Hippocampal formation (tissue), 2 donors: ENCODE measurements around the gene TSC2.
"Not testable (repeated sequence)": the region's sequence is repeated elsewhere in the genome, so short reads cannot be mapped to it uniquely, and the experiment has no call there.

Source experiments
- DNase-seq, 2 donors: peaks; one replicate each; lab custom pipeline; 2025; lab: John Stamatoyannopoulos, UW

TSC2 gene

DNA sequence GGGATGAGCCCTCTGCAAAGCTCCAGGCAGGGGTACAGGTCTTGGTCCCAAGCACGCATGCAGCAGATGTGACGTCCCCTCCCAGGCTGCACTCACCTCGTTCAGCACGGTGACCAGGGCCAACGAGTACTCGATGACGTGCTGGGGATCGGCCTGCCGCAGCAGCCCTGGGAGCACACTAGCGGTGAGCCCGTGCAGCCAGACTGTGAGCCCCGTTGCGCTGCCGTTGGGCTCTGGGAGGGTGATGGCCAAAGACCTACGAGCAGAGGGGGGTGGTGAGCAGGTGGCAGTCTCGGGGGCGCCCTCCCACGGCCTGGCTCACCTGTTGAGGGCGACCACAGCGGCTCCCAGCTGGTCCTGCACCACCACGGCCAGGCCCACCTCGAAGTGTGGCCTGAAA is 58.0 kb downstream of the TSC2 start:
- DNase-seq, result not testable (repeated sequence)

DNA sequence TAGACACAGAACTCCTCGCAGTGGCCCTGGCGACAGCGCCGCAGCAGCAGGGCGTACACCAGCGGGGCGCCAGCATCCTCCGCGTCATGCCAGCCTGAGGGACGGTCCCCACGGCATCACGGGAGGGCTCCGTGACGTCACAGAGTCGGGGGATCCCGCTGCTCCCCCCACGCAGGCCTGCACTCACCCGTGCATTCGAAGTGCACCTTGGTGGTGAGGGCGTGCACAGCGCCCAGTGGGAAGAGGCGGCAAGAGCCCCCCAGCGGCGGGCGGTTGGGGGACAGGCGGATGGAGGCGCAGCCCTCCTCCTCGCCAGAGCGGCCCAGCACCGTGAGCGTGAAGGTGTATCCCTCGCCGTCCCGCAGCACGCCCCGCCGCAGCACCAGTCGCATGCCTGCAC is 58.4 kb downstream of the TSC2 start:
- not testable (repeated sequence) for DNase-seq

DNA sequence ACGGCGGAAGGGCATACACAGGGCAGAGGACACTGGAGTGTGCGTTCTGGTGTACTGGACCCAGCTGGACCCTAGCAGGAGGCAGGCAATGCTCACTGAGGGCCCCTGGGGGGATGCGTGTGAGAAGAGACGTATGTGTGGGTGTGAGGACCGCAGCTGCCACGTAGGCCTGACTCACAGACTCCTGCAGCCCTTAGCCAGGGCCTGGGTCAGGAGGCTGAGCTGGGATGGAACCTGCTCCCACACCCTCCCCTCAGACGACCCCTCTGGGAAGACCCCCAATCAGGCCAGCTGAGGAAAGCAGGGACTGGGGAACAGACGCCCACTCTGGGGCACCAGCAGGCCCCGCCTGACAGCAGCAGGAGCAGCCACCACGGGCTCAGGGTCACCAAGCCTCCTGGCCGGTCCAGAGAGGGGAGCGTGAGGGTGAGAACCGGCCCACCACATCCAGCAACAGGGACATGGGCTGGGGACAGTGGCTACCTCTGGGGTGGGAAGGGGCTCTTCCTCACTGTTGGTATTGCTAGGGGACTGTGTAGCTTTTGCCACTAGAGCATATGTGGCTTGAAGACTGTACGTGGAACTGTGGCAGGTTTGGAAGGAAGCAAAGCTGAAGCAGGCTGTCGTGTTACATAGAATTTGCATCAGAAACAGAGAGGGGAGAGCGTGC is 59.5 kb downstream of the TSC2 start:
- not testable (repeated sequence) for DNase-seq

DNA sequence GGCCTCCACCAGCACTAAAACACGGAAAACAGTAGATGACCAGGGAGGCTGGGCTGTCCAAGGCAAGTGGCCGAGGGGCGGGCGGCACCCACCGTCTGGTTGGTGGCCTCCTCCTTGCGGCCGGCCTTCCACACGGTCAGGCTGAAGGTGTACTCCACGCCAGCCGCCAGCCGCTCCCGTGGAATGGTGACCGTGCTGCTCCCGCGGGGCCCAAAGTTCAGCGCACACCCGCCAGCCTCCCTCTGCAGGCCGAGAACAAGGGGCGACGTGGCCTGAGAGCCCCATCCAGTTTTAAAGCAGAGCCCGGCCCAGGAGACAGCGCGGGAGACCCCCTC is 60.0 kb downstream of the TSC2 start:
- DNase-seq, result not testable (repeated sequence)

DNA sequence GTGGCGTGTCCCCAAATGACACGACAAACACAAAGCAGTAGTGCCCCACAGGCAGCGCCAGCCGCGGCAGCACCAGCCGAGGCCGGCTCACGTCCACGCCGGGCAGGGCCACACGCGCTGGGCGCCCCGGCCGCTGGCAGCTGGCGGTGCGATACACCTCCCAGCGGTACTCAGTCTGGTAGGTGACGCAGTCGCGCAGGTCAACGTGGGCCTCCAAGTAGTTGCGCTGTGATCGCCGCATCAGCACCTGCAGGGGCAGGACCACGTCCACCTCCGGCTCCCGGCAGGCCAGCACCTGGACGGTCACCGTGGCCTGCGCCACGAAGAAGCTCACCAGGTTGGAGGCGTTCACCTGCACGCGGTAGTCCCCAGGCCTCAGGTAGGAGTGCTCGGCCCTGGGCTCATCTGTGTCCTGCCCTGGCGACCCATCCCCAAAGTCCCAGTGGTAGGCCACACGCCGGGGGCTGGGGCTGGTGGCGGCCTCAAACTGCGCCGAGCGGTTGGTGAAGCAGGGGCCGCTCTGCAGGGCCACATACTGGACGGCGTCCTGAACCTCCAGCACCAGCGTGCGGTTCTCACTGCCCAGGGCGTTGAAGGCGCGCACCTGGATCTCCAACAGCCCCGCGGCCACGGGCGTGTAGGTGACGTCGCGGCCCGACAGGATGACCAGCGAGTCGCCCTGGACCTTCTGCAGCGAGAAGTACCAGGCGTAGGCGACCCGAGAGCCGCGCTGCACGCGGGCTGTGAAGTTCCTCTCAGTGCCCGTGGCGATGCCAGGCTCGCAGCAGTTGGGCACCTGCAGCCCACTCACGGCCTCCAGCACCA is 60.9 kb downstream of the TSC2 start:
- DNase-seq, result not testable (repeated sequence)

DNA sequence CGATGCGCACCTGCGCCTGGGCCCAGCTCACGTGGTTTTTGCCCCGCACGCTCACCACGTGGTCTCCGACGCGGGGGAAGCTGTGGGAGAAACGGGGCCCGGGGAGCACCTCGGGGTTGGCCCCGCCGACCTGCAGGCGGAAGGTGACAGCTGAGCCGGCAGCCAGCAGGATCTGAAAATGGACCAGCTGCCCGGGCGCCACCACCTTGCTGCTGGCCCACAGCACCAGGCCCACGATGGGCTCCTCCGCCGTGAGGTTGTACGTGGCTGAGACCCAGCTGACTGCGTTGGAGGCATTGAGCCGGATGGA is 61.4 kb downstream of the TSC2 start:
- DNase-seq, result not testable (repeated sequence)

DNA sequence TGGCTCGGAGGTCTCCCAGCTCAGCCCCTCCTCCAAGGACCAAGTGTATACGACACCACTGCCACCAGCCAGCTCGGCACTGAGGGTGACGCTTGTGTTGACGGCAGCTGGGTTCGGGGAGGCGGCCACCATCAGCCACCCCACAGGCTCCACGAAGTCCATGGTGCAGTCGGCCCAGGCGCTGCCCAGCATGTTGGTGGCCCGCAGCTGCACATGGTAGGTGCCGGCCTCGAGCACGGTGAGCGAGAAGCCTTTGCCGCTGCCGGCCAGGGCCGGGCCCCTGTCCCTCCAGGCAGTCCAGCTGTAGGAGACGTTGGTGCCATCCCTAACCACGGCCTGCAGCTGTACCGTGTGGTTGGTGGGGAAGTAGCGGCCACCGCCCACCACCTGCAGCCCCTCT is 62.1 kb downstream of the TSC2 start:
- not testable (repeated sequence) for DNase-seq

DNA sequence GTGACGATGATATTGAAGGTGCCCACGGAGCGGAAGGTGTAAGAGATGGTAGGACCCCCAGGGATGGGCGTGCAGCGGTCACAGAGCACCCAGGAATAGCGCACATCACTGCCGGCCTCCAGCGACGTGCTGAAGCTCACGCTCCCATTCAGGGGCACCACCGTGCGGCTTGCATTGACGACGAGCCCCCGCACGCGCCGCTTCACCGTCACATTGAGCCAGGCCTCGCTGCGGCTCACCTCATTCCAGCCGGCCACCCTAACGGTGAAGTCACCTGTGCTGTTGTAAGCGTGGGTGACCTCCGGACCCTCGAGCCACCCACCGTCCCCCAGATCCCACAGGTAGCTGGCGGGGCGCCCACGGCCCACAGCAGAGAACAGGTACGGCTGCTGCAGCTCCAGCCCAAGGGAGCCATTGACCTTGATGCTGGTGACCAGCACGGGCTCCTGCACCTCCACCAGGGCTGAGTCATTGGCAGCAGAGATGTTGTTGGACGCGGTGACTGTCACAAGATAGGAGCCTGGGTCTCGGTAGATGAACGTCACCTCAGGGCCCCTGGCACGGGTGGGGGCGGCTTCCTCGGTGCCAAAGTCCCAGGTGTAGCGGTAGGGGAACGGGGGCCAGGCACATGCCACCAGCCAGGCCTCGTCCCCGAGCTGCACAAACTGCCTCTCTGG is 62.7 kb downstream of the TSC2 start:
- not testable (repeated sequence) for DNase-seq

DNA sequence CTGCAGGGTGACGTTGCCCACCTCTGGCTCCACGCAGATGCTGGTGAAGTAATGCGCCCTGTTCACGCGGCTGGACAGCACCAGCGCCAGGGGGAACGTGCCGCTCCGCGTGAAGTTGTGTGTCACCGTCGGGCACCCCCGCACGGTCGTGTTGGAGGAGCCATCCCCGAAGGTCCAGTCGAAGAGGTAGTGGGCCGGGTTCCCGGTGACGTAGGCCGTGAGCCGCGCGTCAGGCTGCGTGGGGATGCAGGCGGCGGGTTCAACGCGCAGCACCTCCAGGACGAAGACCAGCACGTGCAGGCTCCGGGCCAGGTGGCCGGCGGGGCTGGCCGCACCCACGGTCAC is 63.2 kb downstream of the TSC2 start:
- DNase-seq, result not testable (repeated sequence)

DNA sequence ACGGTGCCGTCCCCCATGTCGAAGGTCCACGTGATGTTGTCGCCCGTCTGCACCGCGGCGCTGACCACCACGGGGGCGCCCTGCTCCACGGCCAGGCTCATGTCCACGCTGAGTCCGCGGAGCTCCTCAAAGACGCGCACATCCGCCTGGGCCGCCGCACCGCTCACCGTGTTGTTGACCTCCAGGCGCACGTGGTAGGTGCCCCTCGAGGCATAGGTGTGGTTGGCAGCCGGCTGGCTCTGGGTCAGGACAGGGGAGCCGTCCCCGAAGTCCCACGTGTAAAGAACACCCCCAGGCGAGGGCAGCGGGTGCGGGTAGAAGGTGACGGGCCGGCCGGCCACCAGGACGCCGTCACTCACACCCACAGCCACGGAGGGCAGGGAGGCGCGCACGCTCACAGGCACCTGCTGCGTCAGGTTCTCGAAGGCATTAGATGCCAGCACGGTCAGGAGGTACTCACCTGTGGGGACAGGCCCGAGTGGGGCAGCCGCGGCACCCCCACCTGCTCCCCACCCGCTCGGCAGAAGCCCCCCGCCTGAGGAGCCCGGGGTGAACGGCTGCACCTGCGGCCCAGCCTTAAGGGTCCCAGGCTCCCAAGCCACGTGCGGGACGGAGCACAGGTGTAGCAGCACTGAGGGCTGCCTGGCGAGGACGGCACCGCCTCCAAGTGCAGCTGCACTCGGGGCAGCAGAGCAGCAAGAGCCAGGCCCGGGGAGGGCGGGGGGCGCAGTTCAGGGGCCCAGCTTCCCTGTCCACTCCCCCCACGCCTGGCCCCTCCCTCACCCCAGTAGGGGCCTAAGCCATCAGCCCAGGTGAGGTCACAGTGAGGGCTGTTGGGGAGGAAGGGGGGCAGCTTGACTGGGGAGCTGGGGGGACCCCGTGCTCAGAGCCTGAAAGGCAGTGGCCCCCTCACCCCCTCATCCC is 63.9 kb downstream of the TSC2 start:
- DNase-seq, result not testable (repeated sequence)

DNA sequence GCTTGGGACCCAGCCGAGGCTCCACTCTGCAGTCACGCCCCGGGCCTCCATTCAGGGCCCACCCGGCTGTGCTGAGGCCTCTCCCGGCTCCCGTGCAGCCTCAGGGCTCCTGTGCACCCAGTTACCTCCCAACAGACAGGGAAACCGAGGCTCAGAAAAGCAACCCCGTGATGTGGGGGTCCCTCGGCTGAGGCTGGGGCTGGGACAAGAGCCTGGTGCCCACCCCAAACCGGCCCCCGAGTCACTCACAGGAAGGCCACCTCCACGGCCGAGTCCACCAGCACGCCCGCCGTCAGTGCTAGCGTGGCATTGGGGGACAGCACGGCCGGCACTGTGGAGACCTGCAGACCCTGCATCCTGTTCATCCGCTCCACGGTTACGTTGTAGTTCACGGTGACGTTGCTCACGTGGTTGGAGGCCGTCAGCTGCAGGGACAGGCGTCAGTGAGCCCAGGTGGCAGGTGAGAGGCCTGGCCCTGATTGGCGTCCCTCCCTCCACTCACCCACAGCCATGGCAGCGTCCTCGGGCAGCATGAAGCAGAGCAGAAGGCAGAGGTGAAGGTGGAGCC is 64.8 kb downstream of the TSC2 start:
- DNase-seq, result not testable (repeated sequence)

DNA sequence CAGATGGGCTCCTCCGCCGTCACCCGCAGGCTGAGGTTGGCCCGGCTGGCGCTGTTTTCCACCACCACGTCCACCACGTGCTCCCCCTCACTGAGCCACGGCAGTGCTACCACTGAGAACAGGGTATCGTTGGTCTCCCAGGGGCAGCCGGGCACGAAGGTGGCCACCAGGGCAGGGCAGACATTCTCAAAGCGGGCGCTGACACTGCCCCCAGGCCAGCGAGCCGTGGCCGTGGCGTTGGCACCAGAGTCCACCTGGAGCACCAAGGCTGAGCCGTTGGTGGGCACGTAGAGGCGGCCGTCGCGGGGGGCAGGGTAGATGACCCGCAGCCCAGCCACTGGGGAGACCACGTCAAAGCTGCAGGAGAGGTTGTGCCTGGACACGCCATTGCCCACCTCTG is 66.4 kb downstream of the TSC2 start:
- not testable (repeated sequence) for DNase-seq

DNA sequence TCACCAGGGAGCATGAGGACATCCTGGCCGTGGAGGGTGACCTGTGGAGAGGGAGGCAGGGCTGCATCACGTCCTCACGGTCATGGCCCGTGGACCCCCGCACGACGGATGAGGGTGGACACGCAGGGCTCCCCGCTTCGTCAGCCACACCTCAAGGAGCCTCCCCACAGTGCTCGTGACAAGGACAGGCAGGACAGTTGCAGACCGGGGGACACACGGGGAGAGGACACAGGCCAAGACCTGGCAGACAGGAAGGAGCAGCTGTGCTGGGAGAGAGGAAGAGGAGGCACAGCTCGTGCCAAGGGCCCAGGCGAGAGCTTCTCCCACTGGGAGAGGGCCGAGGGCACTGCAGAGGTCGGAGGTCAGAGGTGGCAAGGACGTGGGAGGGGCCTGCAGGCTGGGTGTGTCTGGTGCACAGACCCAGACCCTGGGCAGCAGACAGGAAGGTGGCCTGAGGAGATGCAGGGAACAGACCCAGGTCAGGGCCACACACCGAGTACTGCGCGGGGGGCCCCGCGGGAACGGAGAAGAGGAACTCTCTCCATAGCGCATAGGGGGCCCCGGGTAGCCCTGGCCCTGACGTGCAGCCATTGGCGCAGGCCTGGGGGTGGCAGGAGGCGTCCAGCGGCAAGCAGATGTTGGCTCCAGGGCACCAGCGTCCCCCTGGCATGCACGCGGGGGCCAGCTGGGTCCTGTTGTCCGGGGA is 67.3 kb downstream of the TSC2 start:
- not testable (repeated sequence) for DNase-seq

DNA sequence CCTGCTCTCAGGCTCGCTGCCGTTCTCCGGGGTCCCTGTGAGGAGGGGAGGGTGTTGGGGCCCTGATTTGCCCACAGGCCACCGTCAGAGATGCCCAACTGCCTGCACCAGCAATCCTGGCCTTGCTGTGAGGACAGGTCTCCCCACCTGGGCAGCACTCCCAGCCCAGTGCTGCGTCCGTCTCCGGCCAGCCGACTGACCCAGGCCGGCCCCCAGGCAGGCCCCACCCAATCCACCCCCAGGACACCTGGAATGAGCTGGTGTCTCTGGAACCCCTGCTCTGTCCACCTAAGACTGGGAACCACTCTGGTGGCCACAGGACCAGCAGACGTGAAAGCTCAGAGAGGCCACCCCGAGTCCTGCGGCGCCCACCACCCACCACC is 67.8 kb downstream of the TSC2 start:
- DNase-seq, result no peak

DNA sequence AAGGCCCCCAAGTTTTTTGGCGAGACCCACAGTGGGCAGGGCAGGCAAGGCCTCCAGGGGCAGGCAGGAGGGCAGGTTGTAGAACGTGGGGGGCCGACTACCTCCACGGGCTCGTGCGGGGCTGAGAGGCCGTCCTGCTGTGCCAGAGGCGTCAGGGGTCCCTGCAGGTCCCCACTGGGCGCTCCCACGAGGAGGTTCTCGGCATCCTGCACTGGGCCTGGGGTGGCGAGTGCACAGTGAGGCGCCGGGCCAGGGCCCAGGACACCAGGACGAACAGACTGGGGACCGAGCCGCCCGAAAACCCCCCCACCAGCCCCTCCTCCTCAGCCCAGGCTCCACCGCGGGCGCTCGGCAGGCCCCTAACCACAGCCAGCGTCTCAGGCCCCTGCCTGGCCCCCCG is 68.6 kb downstream of the TSC2 start:
- not testable (repeated sequence) for DNase-seq

DNA sequence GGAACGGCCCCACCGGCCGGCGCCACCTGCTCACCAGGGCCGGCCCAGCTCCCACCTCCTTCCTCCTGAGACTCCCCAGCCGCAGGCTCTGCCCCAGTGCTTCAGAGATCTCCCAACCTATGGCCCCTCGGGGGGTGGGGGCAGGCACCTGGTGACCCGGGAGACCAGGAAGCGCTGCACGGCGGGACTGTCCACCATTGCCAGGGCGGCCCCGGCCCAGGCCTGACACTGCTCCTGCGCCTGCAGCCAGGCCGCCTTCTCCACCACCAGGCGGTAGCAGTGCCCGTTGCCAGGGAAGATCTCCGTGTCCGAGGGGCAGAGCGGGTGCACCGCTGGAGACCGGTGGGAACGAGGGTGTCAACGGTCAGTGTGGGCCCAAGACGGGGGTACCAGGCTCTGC is 69.6 kb downstream of the TSC2 start:
- not testable (repeated sequence) for DNase-seq

DNA sequence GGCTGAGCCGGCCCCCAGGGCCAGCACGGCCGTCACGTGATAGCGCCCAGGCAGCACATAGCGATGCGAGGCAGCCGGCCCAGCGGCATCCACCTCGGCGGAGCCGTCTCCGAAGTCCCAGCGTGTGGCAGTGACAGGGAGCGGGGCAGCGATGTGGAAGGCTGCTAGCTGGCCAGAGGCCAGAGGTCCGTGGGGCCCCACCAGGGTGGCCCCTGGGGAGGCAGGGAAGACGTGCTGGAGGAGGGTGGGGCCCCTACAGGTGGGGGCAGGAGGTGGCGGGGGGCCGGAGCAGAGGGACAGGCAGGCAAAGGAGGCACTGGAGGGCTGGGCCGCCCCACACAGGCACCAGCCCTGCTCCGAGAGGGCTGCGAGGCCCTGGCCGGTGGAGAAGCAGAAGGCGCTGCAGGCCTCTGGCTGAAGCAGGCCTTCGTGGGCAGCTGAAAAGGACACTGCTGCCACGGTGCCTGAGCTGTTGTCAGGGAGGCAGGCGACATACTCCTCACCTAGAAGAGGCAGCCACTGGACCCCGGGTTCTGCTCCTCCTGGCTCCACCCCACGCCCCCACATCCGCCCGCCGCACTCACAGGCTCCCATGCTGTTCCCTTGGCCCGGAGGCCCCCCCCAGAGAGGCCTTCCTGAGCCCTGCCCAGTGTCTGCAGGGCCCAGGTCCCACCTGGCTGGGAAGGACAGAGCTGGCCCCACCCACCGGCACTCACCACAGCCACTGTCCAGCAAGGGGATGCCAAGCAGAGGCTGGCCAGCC is 70.4 kb downstream of the TSC2 start:
- not testable (repeated sequence) for DNase-seq

DNA sequence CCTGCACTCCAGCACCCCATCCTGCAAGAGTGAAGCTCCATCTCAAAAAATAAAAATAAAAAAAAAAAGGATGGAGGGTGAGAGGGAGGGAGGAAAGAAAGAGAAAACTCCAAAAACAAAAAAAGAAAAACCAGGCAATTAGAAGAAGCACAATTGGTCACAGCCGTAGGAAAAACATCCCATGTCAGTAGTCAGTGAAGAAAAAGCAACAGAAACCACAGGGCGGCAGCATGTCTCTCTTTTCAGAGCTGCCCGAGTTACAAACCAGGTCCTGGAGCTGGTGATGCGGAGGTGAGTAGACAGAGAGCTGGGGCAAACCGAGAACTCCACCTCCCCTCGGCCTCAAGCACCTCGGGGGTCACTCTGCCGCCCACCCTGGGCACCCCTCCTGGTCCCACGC is 73.5 kb downstream of the TSC2 start:
- DNase-seq, result peak; percentile 31 to 76

DNA sequence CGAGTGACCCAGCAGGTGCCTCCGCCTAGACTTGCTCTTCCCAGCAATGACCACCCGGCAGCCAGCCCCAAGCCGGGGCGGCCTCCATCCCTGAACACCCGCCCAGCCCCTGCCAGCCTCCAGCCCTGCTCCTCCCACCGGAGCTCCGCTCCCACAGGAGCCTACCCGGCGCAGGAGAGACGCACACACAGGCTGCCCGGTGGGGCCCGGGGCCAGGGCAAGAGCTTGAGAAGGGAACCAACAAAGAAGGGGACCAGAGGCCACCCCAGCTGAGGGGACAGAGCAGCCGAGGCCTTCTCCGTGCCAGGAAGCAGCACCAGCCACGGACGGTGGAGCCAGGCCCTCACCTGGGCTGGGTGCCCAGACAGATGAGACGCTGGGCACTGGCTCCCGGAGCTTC is 74.1 kb downstream of the TSC2 start:
- DNase-seq, result peak in 1 of 2 donors; percentile 30

DNA sequence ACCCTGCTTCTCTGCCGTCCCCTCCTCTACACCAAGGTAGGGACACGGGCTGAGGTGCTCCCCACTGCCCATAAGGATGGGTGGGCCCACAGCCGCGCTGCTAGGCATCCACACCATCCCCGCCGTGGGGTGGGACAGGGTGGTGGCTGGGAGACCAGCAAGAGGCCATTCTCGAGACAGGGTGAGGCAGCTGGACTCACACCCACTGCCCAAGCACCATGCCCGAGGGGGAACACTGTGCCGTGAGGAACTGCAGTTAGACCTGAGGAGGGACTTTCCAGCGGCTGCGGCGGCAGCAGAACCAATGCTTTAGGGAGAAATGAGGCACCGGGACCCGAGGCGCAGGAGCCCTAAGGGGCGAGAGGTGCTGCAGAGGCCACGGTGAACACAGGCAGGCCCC is 74.6 kb downstream of the TSC2 start:
- DNase-seq, result no peak
